Heart left ventricle (tissue), 13 donors: ENCODE results near the gene MLH3.

Source experiments
- CTCF ChIP-seq, 12 donors: fragments of 200-600 bp; sonication (generic) in 4 of 12; IDR thresholded peaks; one replicate each; pipeline versions ENCODE4 v1.5.0 to v1.8.0; 2018 to 2022; ENCODE audit warnings: antibody characterized with exemption in 12 of 12, mild to moderate bottlenecking in 5 of 12
- POLR2A ChIP-seq, 2 donors: fragments of 450-650 bp; IDR thresholded peaks; one replicate each; pipeline ENCODE4 v1.6.1; 2017; ENCODE audit warnings: antibody characterized with exemption in 2 of 2, mild to moderate bottlenecking in 2 of 2, moderate library complexity in 2 of 2
- donor health status: ischemic (EF 13 %, LVEDD 7.1; RV severe dilation, severe dysfunction).
- donor health status: DM: no; HTN: yes; CAD: no.
- donor health status: DM: no; HTN: no; CAD: no.
- donor health status: ischemic (EF 25% LVEDD 6.9; RV normal size, moderate dysfunction).
- donor health status: ischemic (EF 25% LVEDD 5.7; RV mildly dilated, moderate dysfunction).
- donor health status: ischemic (EF 35%, LVEDD 5.7; RV mildly dilated, moderate dysfunction).
- donor health status: nonischemic (EF 11% LVEDD 7.7; RV severe dilation, severe dysfunction).
- donor health status: DM: yes; HTN: yes; CAD: no.
- donor health status: PGD.
- donor health status: ischemic (EF 29% LVEDD 5.4; RV normal size, mild dysfunction).
- donor health status: nonischemic (EF 23%, LVEDD 6.1; RV moderate dilation, normal function).

DNA sequence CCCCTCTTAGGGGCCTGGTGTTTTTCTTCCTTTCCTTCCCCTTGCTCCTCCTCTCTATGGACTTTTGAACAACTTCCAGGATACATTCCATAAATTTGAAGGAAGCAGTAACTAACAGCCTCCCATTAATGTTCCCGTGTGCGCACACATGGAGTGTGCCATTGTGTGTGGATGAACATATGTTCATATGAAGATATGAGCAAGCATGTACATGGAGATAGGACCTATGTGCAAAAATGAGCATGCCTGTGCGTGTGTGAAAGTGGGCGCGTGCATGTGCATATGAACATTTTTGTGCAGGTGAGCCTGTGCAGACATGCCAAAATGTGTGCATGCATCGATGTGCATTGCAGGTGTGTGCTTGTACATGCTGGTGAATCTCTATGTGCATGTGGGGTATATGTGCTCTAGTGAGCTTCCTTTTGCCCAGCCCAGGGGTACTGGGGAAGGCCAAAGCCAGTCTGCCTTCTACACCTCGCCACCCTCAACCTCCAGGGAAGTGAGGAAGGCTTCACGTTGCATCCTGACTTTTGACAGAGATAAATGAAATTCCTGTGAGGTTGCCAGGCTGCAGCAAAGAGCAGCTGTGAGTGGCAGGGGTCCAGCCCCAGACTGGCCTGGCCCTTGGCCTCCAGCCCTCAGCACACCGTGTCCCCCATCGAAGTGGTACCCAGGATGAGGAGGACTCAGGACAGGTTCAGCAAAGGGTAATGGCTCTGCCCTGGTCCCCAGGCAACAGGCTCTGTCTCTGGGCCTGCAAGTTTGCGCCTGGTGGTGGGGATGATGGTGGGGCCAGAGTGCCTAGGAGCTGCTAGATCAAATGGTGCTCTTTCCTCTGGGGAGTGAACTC is 74.8 kb downstream of the MLH3 start:
- TF ChIP-seq CTCF (IDR thresholded peaks at IDR 0.05) (no peak), POLR2A (IDR thresholded peaks at IDR 0.05) (no peak)
